CD4-positive, alpha-beta T cell (primary cell): ENCODE data around the gene PARK7. TPM values are rescaled to one million over a fixed set of nuclear protein-coding genes. Genes with fewer than 3 reads are reported as not detected.

Experiments
- ATAC-seq: fragments of 200-7000 bp; cut with Tn5 transposase; one replicate; pipeline ENCODE4 v1.10.0; 2022; ENCODE audit warnings: mild to moderate bottlenecking; ENCODE audit not compliant: poor library complexity
- CTCF ChIA-PET: fragments of 350-600 bp; sonication (Branson Sonifier 250); formaldehyde crosslinking; loops from one replicate; lab custom pipeline; 2021; ENCODE audit warnings: antibody characterized with exemption, inconsistent platforms; lab: Charles Lee
- POLR2A ChIA-PET: fragments of 350-600 bp; sonication (Branson Sonifier 250); formaldehyde crosslinking; loops from one replicate; lab custom pipeline; 2021; ENCODE audit warnings: antibody characterized with exemption, inconsistent platforms; lab: Charles Lee
- DNase-seq, 14 experiments: peaks; one replicate each; pipeline ENCODE4 v3.0.0-alpha.2; 2013 to 2020; ENCODE audit warnings: mixed read lengths in 2 of 14
- H3K27ac ChIP-seq, 2 donors: one replicate each; pipeline versions ENCODE4 v1.5.1 to v1.7.0; 2013; ENCODE audit warnings: low read length in 2 of 2, low read depth in 1 of 2, mild to moderate bottlenecking in 1 of 2
- H3K27me3 ChIP-seq, 2 experiments: 1 replicate in 1 of 2; 2 replicates in 1 of 2; pipeline versions ENCODE4 v1.6.1 to v1.7.0; 2013; ENCODE audit warnings: low read length in 2 of 2, control low read depth in 1 of 2, mild to moderate bottlenecking in 1 of 2, moderate library complexity in 1 of 2; ENCODE audit not compliant: insufficient read depth in 2 of 2, control insufficient read depth in 1 of 2
- H3K36me3 ChIP-seq: one replicate; pipeline ENCODE4 v1.6.1; 2013; ENCODE audit warnings: low read length, control low read depth; ENCODE audit not compliant: insufficient read depth
- H3K4me1 ChIP-seq: one replicate; pipeline ENCODE4 v1.6.1; 2013; ENCODE audit warnings: low read length, control low read depth; ENCODE audit not compliant: insufficient read depth
- H3K4me3 ChIP-seq: one replicate; pipeline ENCODE4 v1.5.1; 2013; ENCODE audit warnings: mild to moderate bottlenecking, low read length, moderate library complexity
- H3K9me3 ChIP-seq, 2 experiments: 1 replicate in 1 of 2; 2 replicates in 1 of 2; pipeline versions ENCODE4 v1.6.1 to v1.7.0; 2013; ENCODE audit warnings: low read length in 2 of 2, mild to moderate bottlenecking in 2 of 2, control low read depth in 1 of 2, moderate library complexity in 1 of 2; ENCODE audit not compliant: control insufficient read depth in 1 of 2, insufficient read depth in 1 of 2
- H3K27ac Mint-ChIP-seq: one replicate; pipeline ENCODE4 v1.8.0; 2020; ENCODE audit warnings: mixed read lengths
- H3K27me3 Mint-ChIP-seq: one replicate; pipeline ENCODE4 v1.8.0; 2021; ENCODE audit warnings: mixed read lengths
- H3K36me3 Mint-ChIP-seq: one replicate; pipeline ENCODE4 v1.8.0; 2021; ENCODE audit warnings: low read depth, mixed read lengths
- H3K4me1 Mint-ChIP-seq: one replicate; pipeline ENCODE4 v1.8.0; 2021; ENCODE audit warnings: low read depth, mixed read lengths
- H3K4me3 Mint-ChIP-seq: one replicate; pipeline ENCODE4 v1.8.0; 2020; ENCODE audit warnings: mild to moderate bottlenecking, mixed read lengths
- H3K9me3 Mint-ChIP-seq: one replicate; pipeline ENCODE4 v1.8.0; 2020; ENCODE audit warnings: mixed read lengths
- intact Hi-C, 2 experiments: fragments of 100-400 bp; cut with DNase I in 1 of 2; cut with micrococcal nuclease in 1 of 2; formaldehyde crosslinking; loops; one replicate each; pipeline versions ENCODE4 v1.15.1 to v1.9.0; 2023 to 2025; cut with DNase I, micrococcal nuclease
- total RNA-seq, 174 experiments: library from RNA in 2 of 174; stranded (reverse) in 2 of 174; gene quantifications; one replicate each; pipeline ENCODE4 v1.2.3 and lab custom pipeline; 2021 to 2026
- TF ChIP-seq, protein P1 (sequence below): fragments of 200-600 bp; IDR thresholded peaks from one replicate; pipeline ENCODE4 v1.8.0; 2022; ENCODE audit warnings: antibody characterized with exemption, mild to moderate bottlenecking

The PARK7 gene
- total RNA-seq, 2 experiments from 2014 or later = 57.7 to 62.4 TPM

DNA sequence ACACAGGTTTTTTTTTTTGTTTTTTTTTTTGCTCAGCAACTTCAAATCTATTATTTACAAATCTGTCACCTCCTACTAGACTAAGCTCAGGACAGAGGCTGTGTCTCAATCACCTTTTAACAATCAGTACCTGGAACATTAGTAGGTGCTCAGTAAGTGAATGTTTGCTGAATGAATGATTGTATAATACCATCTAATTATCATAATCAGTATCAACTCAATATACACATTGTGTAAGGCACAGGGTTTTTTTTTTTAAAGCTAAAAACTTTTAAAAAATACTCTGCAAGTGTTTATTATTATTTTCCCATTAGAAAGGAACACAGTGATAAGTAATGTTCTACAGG lies 55.4 kb downstream of the PARK7 start:
- no peak for ATAC-seq
- CTCF ChIA-PET = interaction anchor here (0.9 to 3.8 kb wide), 3 partner anchors 14 to 334 kb away, joined by 3 to 31 read pairs (median 8); no protein-coding TSS in a partner anchor
- Mint-ChIP-seq H3K27me3 (peaks cover 36% of the 10 kb centered on the region), H3K36me3 (no peaks in the 10 kb centered on the region), H3K9me3 (no peaks in the 10 kb centered on the region), H3K27ac (no peak overlapping the region), H3K4me3 (no peak overlapping the region), H3K4me1 (no peaks in the 10 kb centered on the region)
- H3K27me3 ChIP-seq = peaks cover 4 to 16% of the 10 kb centered on the region in 2 experiments
- no peak for DNase-seq
- no peak overlapping the region for H3K4me3 ChIP-seq
- intact Hi-C loops = loop anchor here in 1 of 2 experiments (10.0 kb wide), 1 partner anchor 708 kb away; no protein-coding TSS in a partner anchor
- TF ChIP-seq, protein P1, sequence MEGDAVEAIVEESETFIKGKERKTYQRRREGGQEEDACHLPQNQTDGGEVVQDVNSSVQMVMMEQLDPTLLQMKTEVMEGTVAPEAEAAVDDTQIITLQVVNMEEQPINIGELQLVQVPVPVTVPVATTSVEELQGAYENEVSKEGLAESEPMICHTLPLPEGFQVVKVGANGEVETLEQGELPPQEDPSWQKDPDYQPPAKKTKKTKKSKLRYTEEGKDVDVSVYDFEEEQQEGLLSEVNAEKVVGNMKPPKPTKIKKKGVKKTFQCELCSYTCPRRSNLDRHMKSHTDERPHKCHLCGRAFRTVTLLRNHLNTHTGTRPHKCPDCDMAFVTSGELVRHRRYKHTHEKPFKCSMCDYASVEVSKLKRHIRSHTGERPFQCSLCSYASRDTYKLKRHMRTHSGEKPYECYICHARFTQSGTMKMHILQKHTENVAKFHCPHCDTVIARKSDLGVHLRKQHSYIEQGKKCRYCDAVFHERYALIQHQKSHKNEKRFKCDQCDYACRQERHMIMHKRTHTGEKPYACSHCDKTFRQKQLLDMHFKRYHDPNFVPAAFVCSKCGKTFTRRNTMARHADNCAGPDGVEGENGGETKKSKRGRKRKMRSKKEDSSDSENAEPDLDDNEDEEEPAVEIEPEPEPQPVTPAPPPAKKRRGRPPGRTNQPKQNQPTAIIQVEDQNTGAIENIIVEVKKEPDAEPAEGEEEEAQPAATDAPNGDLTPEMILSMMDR = no peak
- H3K4me1 ChIP-seq = no peaks in the 10 kb centered on the region
- H3K36me3 ChIP-seq = no peaks in the 10 kb centered on the region
- POLR2A ChIA-PET = no interaction called here
- H3K27ac ChIP-seq = no peak overlapping the region
- no peaks in the 10 kb centered on the region for H3K9me3 ChIP-seq

DNA sequence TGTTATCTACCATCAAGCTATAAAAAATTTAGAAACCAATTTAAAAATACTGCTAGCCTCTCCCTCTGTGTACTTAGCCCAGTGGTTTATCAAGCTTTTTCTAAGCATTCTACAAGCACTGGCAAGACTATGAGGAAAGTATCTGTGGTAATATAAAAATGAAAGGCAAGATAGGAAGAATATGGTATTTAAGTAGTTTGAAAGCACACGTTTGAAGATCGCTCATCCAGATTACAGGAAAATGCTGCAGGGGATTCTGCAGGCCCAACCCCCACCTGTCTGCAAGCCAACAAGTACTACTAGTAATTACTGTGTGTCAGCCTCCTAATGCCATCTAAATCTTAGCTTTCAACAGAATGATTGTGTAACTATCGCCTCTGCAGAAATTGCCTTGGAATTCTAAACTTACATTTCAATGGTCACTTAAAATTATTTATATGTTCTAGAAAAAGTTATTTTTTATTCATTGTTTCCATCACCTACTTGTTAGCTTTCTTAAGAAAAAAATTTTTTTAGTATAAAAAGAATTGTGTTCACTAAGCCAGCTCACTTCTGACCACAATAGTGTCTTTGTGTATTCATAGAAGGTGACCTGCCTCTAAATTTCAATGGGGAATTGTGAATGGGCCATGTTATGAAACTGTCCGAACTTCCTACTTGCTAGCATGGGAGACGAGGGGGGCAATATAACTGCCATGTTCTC lies 56.1 kb downstream of the PARK7 start:
- no peaks in the 10 kb centered on the region for H3K4me1 ChIP-seq
- no peak overlapping the region for H3K4me3 ChIP-seq
- H3K9me3 Mint-ChIP-seq = no peaks in the 10 kb centered on the region
- no peaks in the 10 kb centered on the region for H3K9me3 ChIP-seq
- CTCF ChIA-PET = interaction anchor here (0.9 to 3.8 kb wide), 3 partner anchors 13 to 333 kb away, joined by 3 to 31 read pairs (median 8); no protein-coding TSS in a partner anchor
- no peak overlapping the region for H3K27ac ChIP-seq
- POLR2A ChIA-PET = interaction anchor here (0.6 kb wide), 1 partner anchor 69 kb away, joined by 3 read pairs; no protein-coding TSS in a partner anchor
- H3K27me3 ChIP-seq = peaks cover 4 to 16% of the 10 kb centered on the region in 2 experiments
- no peak overlapping the region for H3K4me3 Mint-ChIP-seq
- H3K36me3 ChIP-seq = no peaks in the 10 kb centered on the region
- ATAC-seq (no peak), DNase-seq (no peak)
- H3K4me1 Mint-ChIP-seq = no peaks in the 10 kb centered on the region
- H3K27ac Mint-ChIP-seq = no peak overlapping the region
- TF ChIP-seq, protein P1 = no peak
- peaks cover 40% of the 10 kb centered on the region for H3K27me3 Mint-ChIP-seq
- intact Hi-C loops = loop anchor here in 1 of 2 experiments (10.0 kb wide), 1 partner anchor 707 kb away; no protein-coding TSS in a partner anchor
- no peaks in the 10 kb centered on the region for H3K36me3 Mint-ChIP-seq

GRCh38 chr1:8018492-8019228 lies 57.1 kb downstream of the PARK7 start:
- POLR2A ChIA-PET = interaction anchor here (0.6 kb wide), 1 partner anchor 70 kb away, joined by 3 read pairs; no protein-coding TSS in a partner anchor
- H3K27ac ChIP-seq = no peak overlapping the region
- no peak for ATAC-seq
- Mint-ChIP-seq H3K27ac (no peak overlapping the region), H3K27me3 (peaks cover 50% of the 10 kb centered on the region), H3K9me3 (no peaks in the 10 kb centered on the region), H3K4me1 (no peaks in the 10 kb centered on the region), H3K36me3 (no peaks in the 10 kb centered on the region), H3K4me3 (no peak overlapping the region)
- intact Hi-C loops = loop anchor here in 1 of 2 experiments (10.0 kb wide), 1 partner anchor 706 kb away; no protein-coding TSS in a partner anchor
- H3K27me3 ChIP-seq = peaks cover 4 to 16% of the 10 kb centered on the region in 2 experiments
- TF ChIP-seq, protein P1 = no peak
- no peaks in the 10 kb centered on the region for H3K36me3 ChIP-seq
- DNase-seq = no peak
- no peaks in the 10 kb centered on the region for H3K9me3 ChIP-seq
- no peak overlapping the region for H3K4me3 ChIP-seq
- H3K4me1 ChIP-seq = no peaks in the 10 kb centered on the region
- CTCF ChIA-PET = interaction anchor here (1.4 to 2.2 kb wide), 3 partner anchors 10 to 330 kb away, joined by 4 to 8 read pairs (median 8); no protein-coding TSS in a partner anchor
